ENCODE measurements around the gene FAM124B. TPM values are rescaled to one million over a fixed set of nuclear protein-coding genes. Genes with fewer than 3 reads are reported as not detected.
"Not testable (repeated sequence)": the region's sequence is repeated elsewhere in the genome, so short reads cannot be mapped to it uniquely, and the experiment has no call there.

The FAM124B gene
- total RNA-seq, 2 donors from 2014 or later = 1.3 to 1.5 TPM

DNA sequence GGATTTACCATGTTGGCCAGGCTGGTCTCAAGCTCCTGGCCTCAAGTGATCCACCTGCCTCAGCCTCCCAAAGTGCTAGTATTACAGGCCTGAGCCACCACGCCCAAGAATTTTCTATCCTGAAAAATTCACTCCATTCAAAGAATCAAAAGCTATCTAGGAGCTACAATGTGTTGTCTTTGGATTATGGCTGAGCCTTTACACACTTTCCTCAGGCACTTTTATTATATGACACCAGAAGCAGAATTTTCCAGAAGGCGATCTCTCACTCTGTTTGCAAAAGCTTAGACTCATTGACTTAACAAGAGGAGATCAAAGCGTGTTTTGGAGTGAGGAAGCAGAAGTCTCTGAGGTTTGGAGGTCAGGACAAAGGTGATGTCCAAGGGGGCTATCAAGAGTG lies 3.6 kb downstream of the FAM124B start:
- no peaks in the 10 kb centered on the region for H3K9me3 ChIP-seq
- no peaks in the 10 kb centered on the region for H3K27me3 ChIP-seq
- no peak for DNase-seq (ENCODE audit: low spot score)
- no peaks in the 10 kb centered on the region for H3K36me3 ChIP-seq
- H3K4me3 ChIP-seq = peak overlapping the region in 1 of 2 donors; percentile 42
- TF ChIP-seq, protein P1, sequence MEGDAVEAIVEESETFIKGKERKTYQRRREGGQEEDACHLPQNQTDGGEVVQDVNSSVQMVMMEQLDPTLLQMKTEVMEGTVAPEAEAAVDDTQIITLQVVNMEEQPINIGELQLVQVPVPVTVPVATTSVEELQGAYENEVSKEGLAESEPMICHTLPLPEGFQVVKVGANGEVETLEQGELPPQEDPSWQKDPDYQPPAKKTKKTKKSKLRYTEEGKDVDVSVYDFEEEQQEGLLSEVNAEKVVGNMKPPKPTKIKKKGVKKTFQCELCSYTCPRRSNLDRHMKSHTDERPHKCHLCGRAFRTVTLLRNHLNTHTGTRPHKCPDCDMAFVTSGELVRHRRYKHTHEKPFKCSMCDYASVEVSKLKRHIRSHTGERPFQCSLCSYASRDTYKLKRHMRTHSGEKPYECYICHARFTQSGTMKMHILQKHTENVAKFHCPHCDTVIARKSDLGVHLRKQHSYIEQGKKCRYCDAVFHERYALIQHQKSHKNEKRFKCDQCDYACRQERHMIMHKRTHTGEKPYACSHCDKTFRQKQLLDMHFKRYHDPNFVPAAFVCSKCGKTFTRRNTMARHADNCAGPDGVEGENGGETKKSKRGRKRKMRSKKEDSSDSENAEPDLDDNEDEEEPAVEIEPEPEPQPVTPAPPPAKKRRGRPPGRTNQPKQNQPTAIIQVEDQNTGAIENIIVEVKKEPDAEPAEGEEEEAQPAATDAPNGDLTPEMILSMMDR (IDR thresholded peaks at IDR 0.05) = no peak
- peaks cover 0 to 6% of the 10 kb centered on the region in 2 donors for H3K4me1 ChIP-seq
- H3K27ac ChIP-seq = no peak overlapping the region

DNA sequence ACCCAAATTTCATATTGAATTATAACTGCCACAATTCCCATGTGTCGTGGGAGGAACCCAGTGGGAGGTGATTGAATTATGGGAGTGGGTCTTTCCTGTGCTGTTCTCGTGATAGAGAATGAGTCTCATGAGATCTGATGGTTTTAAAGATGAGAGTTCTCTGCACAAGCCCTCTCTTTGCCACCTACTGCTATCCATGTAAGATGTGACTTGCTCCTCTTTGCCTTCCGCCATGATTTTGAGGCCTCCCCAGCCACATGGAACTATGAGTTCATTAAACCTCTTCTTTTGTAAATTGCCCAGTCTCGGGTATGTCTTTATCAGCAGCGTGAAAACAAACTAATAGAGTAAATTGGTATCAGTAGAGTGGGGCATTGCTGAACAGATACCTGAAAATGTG lies 4.8 kb downstream of the FAM124B start:
- H3K4me1 ChIP-seq; H3K9me3 ChIP-seq; DNase-seq (ENCODE audit: low spot score): not testable (repeated sequence)

GRCh38 chr2:224395620-224396390 lies 6.1 kb downstream of the FAM124B start:
- Histone ChIP-seq H3K27me3 (no peaks in the 10 kb centered on the region), H3K4me1 (no peaks in the 10 kb centered on the region), H3K36me3 (no peaks in the 10 kb centered on the region), H3K4me3 (no peak overlapping the region), H3K27ac (no peak overlapping the region), H3K9me3 (no peaks in the 10 kb centered on the region)
- DNase-seq (ENCODE audit: low spot score) = no peak
- TF ChIP-seq, protein P1 (IDR thresholded peaks at IDR 0.05) = no peak

More for the DNA sequence above, 4.8 kb downstream of the FAM124B start:
- not testable (repeated sequence) for H3K27me3 ChIP-seq, H3K36me3 ChIP-seq, H3K4me3 ChIP-seq, H3K27ac ChIP-seq

- TF ChIP-seq, protein P1 (IDR thresholded peaks at IDR 0.05) = no peak
- H3K4me3 ChIP-seq = no peak overlapping the region
- H3K27ac ChIP-seq = no peak overlapping the region
- no peaks in the 10 kb centered on the region for H3K4me1 ChIP-seq
- no peak for DNase-seq (ENCODE audit: low spot score)
- H3K9me3 ChIP-seq = no peaks in the 10 kb centered on the region
- no peaks in the 10 kb centered on the region for H3K36me3 ChIP-seq
- no peaks in the 10 kb centered on the region for H3K27me3 ChIP-seq
These were observed 8.6 kb downstream of the FAM124B start for GRCh38 chr2:224393157-224393872.

- H3K9me3 ChIP-seq = no peaks in the 10 kb centered on the region
- H3K27ac ChIP-seq = no peak overlapping the region
- H3K36me3 ChIP-seq = no peaks in the 10 kb centered on the region
- no peak overlapping the region for H3K4me3 ChIP-seq
- no peaks in the 10 kb centered on the region for H3K4me1 ChIP-seq
- TF ChIP-seq, protein P1 (IDR thresholded peaks at IDR 0.05) = no peak
- H3K27me3 ChIP-seq = no peaks in the 10 kb centered on the region
- DNase-seq (ENCODE audit: low spot score) = no peak
These were observed 9.4 kb downstream of the FAM124B start for GRCh38 chr2:224392545-224392944.

- Histone ChIP-seq H3K27me3 (no peaks in the 10 kb centered on the region), H3K36me3 (no peaks in the 10 kb centered on the region), H3K4me3 (no peak overlapping the region), H3K9me3 (no peaks in the 10 kb centered on the region), H3K27ac (no peak overlapping the region), H3K4me1 (no peaks in the 10 kb centered on the region)
- TF ChIP-seq, protein P1 (IDR thresholded peaks at IDR 0.05) = no peak
- DNase-seq (ENCODE audit: low spot score) = no peak
These were observed 12.6 kb downstream of the FAM124B start for GRCh38 chr2:224389317-224389716.
